ENCODE measurements around the gene SYTL4.

Gene SYTL4

DNA sequence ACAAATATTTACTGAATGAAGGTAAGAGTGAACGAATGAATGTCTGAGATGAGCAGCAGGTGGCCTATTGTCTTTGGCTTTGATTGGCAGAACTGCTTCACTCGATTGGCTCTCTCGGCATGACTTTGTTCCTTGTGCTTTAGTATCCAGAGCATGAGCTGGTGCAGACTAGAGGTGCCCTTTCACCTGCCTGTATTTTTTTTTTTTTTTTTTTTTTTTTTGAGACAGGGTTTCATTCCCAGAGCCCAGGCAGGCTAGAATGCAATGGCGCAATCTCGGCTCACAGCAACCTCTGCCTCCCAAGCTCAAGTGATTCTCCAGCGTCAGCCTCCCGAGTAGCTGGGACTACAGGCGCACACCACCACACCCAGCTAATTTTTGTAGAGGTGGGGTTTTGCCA, 49.0 kb downstream of the SYTL4 start:
- ChIA-PET CTCF (interaction anchor here (7.0 kb wide), 1 partner anchor 84 kb away, joined by 104 read pairs; no protein-coding TSS in a partner anchor), POLR2A (no interaction called here)

GRCh38 chrX:100681599-100681998, 50.3 kb downstream of the SYTL4 start:
- CTCF ChIA-PET: interaction anchor here (1.5 to 5.5 kb wide), 2 partner anchors 10 to 87 kb away, joined by 3 to 25 read pairs; no protein-coding TSS in a partner anchor
- TF ChIP-seq, protein P1, sequence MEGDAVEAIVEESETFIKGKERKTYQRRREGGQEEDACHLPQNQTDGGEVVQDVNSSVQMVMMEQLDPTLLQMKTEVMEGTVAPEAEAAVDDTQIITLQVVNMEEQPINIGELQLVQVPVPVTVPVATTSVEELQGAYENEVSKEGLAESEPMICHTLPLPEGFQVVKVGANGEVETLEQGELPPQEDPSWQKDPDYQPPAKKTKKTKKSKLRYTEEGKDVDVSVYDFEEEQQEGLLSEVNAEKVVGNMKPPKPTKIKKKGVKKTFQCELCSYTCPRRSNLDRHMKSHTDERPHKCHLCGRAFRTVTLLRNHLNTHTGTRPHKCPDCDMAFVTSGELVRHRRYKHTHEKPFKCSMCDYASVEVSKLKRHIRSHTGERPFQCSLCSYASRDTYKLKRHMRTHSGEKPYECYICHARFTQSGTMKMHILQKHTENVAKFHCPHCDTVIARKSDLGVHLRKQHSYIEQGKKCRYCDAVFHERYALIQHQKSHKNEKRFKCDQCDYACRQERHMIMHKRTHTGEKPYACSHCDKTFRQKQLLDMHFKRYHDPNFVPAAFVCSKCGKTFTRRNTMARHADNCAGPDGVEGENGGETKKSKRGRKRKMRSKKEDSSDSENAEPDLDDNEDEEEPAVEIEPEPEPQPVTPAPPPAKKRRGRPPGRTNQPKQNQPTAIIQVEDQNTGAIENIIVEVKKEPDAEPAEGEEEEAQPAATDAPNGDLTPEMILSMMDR (IDR thresholded peaks at IDR 0.05; ENCODE audit: control extremely low read depth, extremely low read depth, low read depth, missing control alignments): no peak
- POLR2A ChIA-PET: no interaction called here
- no peak for DNase-seq (ENCODE audit: extremely low spot score)

More for the DNA sequence above, 49.0 kb downstream of the SYTL4 start:
- TF ChIP-seq, protein P1 (IDR thresholded peaks at IDR 0.05; ENCODE audit: control extremely low read depth, extremely low read depth, low read depth, missing control alignments): no peak
- no peak for DNase-seq (ENCODE audit: extremely low spot score)

DNA sequence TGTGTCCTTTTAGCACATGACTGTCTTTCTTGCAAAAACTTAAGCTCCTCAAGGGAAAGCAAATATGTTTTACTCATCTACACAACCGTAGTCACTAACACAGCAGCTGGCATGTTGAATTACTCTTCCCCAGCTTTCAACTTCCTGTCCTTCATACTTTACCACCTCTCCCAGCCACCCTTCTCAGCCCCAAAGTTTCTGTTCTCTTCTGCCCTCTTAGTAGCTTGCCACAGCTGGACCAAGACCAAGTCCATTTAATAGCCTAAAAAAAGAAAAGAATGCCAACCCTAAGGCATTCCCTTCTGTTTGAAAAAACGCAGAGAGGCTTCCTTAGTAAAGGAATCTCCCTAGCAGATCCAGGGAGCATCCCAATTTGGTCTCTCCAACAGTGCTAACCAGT, 51.2 kb downstream of the SYTL4 start:
- DNase-seq (ENCODE audit: extremely low spot score): no peak
- CTCF ChIA-PET: interaction anchor here (1.5 to 5.5 kb wide), 2 partner anchors 10 to 88 kb away, joined by 3 to 25 read pairs; no protein-coding TSS in a partner anchor
- POLR2A ChIA-PET: no interaction called here
- TF ChIP-seq, protein P1 (IDR thresholded peaks at IDR 0.05; ENCODE audit: control extremely low read depth, extremely low read depth, low read depth, missing control alignments): no peak

GRCh38 chrX:100677611-100678181, 54.2 kb downstream of the SYTL4 start:
- TF ChIP-seq, protein P1 (IDR thresholded peaks at IDR 0.05; ENCODE audit: control extremely low read depth, extremely low read depth, low read depth, missing control alignments): no peak
- no peak for DNase-seq (ENCODE audit: extremely low spot score)
- POLR2A ChIA-PET: no interaction called here
- CTCF ChIA-PET: interaction anchor here (5.5 kb wide), 1 partner anchor 91 kb away, joined by 25 read pairs; no protein-coding TSS in a partner anchor

DNA sequence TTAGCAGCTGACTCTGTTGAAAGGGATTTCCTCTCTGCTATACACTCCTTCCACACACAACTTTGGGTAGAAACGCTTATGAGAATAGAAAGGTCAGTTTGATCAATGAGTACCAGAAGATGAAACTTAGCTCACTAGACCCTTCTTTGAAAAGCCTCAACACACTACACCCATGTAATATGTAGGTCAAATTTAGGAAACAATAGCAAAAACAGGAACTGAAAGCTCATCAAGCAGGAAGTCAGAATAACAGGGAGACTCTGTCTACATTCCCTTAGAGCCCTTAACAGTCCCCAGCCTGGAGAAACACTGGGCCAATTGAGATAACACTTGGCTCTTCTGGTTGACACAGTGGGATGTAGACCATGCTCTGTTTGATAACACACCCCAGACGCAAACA, 57.2 kb downstream of the SYTL4 start:
- no peak for DNase-seq (ENCODE audit: extremely low spot score)

DNA sequence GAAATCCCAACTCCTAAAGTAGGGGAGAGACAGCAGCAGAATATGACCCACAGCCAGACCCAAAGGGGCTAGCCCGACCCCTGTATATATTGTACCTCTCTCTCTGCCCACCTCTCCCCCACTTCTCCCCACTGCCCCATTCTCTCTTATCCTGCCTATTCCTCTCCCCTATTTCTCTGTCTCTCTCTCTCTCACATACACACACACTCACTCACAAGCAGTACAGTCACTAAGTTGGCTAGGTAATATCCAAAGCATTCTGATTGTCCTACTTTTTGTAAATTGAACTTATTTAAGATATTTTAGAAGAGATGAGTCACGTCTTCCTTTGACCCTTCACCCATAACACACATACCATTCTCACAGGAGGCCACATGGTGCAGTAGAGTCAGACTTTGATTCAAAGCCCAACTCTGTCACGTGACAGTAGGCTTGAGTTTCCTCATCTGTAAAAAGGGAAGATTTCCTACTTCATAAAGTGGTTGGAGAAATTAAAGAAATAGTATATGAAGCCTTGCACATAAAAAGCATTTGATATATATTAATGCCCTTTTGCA, 58.4 kb downstream of the SYTL4 start:
- POLR2A ChIA-PET: no interaction called here
- CTCF ChIA-PET: interaction anchor here (1.3 to 3.0 kb wide), 5 partner anchors 12 to 96 kb away, joined by 3 to 28 read pairs (median 6); no protein-coding TSS in a partner anchor
- TF ChIP-seq, protein P1 (IDR thresholded peaks at IDR 0.05; ENCODE audit: control extremely low read depth, extremely low read depth, low read depth, missing control alignments): no peak
- DNase-seq (ENCODE audit: extremely low spot score): no peak

More for the DNA sequence above, 57.2 kb downstream of the SYTL4 start:
- ChIA-PET CTCF (interaction anchor here (1.1 to 3.0 kb wide), 5 partner anchors 10 to 96 kb away, joined by 3 to 19 read pairs (median 4); no protein-coding TSS in a partner anchor), POLR2A (no interaction called here)
- TF ChIP-seq, protein P1 (IDR thresholded peaks at IDR 0.05; ENCODE audit: control extremely low read depth, extremely low read depth, low read depth, missing control alignments): no peak

All from GM10248 (cell line).